LNCAP (cell line): ENCODE data around the gene MAP4K4.
A peak's percentile ranks its signal among the peaks of the same experiment; 100 is the strongest.

ENCODE experiments used
- TF ChIP-seq, protein P1 (sequence below): fragments of 450-650 bp; IDR thresholded peaks from 2 replicates; pipeline ENCODE4 v1.5.1; 2017; ENCODE audit warnings: mild to moderate bottlenecking

Gene MAP4K4

GRCh38 chr2:101697124-101698013 is at the start of gene MAP4K4:
Gene MAP4K4 (plus strand): TSS chr2:101697707. CDS start chr2:101698081, 374 bp downstream.
- TF ChIP-seq, protein P1, sequence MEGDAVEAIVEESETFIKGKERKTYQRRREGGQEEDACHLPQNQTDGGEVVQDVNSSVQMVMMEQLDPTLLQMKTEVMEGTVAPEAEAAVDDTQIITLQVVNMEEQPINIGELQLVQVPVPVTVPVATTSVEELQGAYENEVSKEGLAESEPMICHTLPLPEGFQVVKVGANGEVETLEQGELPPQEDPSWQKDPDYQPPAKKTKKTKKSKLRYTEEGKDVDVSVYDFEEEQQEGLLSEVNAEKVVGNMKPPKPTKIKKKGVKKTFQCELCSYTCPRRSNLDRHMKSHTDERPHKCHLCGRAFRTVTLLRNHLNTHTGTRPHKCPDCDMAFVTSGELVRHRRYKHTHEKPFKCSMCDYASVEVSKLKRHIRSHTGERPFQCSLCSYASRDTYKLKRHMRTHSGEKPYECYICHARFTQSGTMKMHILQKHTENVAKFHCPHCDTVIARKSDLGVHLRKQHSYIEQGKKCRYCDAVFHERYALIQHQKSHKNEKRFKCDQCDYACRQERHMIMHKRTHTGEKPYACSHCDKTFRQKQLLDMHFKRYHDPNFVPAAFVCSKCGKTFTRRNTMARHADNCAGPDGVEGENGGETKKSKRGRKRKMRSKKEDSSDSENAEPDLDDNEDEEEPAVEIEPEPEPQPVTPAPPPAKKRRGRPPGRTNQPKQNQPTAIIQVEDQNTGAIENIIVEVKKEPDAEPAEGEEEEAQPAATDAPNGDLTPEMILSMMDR, result peak; percentile 13; the same call in 1 of the 2 replicates

- TF ChIP-seq, protein P1, result no peak
Observed at GRCh38 chr2:101653469-101653868, 44.0 kb upstream of the MAP4K4 start.

DNA sequence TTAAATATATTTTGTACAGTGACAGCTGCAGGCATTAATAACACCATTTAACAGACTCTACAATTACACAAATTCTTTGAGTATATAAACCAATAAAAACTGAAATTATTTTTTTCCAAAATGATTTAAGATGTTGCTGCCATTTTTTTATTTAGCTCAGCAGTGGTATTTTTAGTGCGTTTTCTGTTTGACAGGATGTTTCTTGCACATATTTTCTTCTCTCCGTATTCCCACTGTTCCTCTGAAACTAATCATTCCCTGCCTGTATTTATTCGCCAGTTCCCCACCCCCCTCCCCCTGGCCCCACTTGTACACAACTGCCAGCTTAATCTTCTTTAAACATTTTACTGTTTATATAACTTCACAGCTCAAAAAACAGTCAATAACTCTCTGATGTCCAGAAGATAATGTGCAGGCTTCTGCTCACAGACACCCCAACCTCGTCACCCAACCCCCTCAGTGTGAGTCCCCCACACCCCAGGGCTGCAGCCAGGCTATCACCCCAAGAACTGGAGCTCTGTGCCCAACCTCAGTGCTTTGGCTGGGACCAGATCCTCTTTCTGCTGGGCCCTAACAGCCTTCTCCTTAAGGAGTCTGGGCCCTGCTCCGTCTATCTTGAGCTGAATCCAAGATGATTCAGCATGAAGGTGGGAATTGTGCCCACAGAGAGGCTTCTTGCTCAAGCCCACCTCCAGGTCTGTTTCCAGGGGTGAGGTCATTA is 41.6 kb upstream of the MAP4K4 start:
- TF ChIP-seq, protein P1, result no peak

GRCh38 chr2:101657787-101658186 is 39.7 kb upstream of the MAP4K4 start:
- TF ChIP-seq, protein P1, result no peak

DNA sequence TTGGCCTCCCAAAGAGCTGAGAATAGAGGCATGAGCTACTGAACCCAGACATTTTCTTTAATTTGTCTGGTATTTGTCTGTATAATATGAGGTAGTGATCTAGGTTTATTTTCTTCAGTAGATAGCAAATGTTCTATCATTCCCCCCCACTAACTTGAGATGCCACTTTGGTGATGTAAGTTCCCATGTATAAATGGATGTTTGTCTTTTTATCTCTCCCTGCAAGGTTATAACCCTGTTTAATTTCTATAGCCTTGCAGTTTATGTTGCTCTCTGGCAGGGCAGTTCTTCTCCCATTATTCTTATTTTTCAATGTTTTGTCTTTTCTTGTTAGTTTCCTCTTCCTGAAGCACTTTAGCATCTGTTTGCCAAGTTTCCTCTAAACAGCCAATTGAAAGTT is 39.1 kb upstream of the MAP4K4 start:
- TF ChIP-seq, protein P1, result no peak

GRCh38 chr2:101665312-101665711 is 32.2 kb upstream of the MAP4K4 start:
- TF ChIP-seq, protein P1, result no peak

GRCh38 chr2:101667823-101668222 is 29.7 kb upstream of the MAP4K4 start:
- TF ChIP-seq, protein P1, result no peak
